ENCODE results near the gene ATG14. TPM values are rescaled to one million over a fixed set of nuclear protein-coding genes. Genes with fewer than 3 reads are reported as not detected.
A peak's percentile ranks its signal among the peaks of the same experiment; 100 is the strongest.

The ATG14 gene
- total RNA-seq, 1 donor from 2014 or later: 11.4 TPM

- Mint-ChIP-seq H3K4me1 (ENCODE audit: unreplicated experiment) (peaks cover 15% of the 10 kb centered on the region), H3K4me3 (no peak overlapping the region), H3K9me3 (no peaks in the 10 kb centered on the region), H3K27me3 (peaks cover 13% of the 10 kb centered on the region), H3K27ac (no peak overlapping the region), H3K36me3 (no peaks in the 10 kb centered on the region)
- DNase-seq (ENCODE audit: extremely low spot score, unreplicated experiment): no peak
- TF ChIP-seq CTCF (conservative IDR thresholded peaks at IDR 0.05): no peak
These were observed 2.9 kb upstream of the ATG14 start for GRCh38 chr14:55414551-55414950.

- no peaks in the 10 kb centered on the region for H3K36me3 Mint-ChIP-seq
- no peaks in the 10 kb centered on the region for H3K9me3 Mint-ChIP-seq
- TF ChIP-seq CTCF (conservative IDR thresholded peaks at IDR 0.05): no peak
- peak overlapping the region; percentile 95 for H3K27ac Mint-ChIP-seq
- peaks cover 23% of the 10 kb centered on the region for H3K4me1 Mint-ChIP-seq (ENCODE audit: unreplicated experiment)
- H3K4me3 Mint-ChIP-seq: peak overlapping the region; percentile 92
- peaks cover 13% of the 10 kb centered on the region for H3K27me3 Mint-ChIP-seq
- no peak for DNase-seq (ENCODE audit: extremely low spot score, unreplicated experiment)
These were observed 1.0 kb upstream of the ATG14 start for GRCh38 chr14:55412676-55413075.

- Mint-ChIP-seq H3K27me3 (peaks cover 11% of the 10 kb centered on the region), H3K4me3 (peak overlapping the region; percentile 92), H3K4me1 (ENCODE audit: unreplicated experiment) (peaks cover 23% of the 10 kb centered on the region), H3K9me3 (no peaks in the 10 kb centered on the region), H3K36me3 (no peaks in the 10 kb centered on the region), H3K27ac (peak overlapping the region; percentile 95)
- DNase-seq (ENCODE audit: extremely low spot score, unreplicated experiment): no peak
- no peak for TF ChIP-seq CTCF (conservative IDR thresholded peaks at IDR 0.05)
These were observed 754 bp downstream of the ATG14 start for GRCh38 chr14:55410876-55411275.

- H3K4me1 Mint-ChIP-seq (ENCODE audit: unreplicated experiment): peaks cover 6% of the 10 kb centered on the region
- TF ChIP-seq CTCF (conservative IDR thresholded peaks at IDR 0.05): no peak
- no peaks in the 10 kb centered on the region for H3K27me3 Mint-ChIP-seq
- no peak overlapping the region for H3K27ac Mint-ChIP-seq
- DNase-seq (ENCODE audit: extremely low spot score, unreplicated experiment): no peak
- no peaks in the 10 kb centered on the region for H3K36me3 Mint-ChIP-seq
- H3K9me3 Mint-ChIP-seq: no peaks in the 10 kb centered on the region
- no peak overlapping the region for H3K4me3 Mint-ChIP-seq
These were observed 7.3 kb downstream of the ATG14 start for GRCh38 chr14:55404173-55404854.

- H3K9me3 Mint-ChIP-seq: no peaks in the 10 kb centered on the region
- H3K27ac Mint-ChIP-seq: no peak overlapping the region
- H3K36me3 Mint-ChIP-seq: no peaks in the 10 kb centered on the region
- no peak for TF ChIP-seq CTCF (conservative IDR thresholded peaks at IDR 0.05)
- no peak for DNase-seq (ENCODE audit: extremely low spot score, unreplicated experiment)
- no peaks in the 10 kb centered on the region for H3K27me3 Mint-ChIP-seq
- no peaks in the 10 kb centered on the region for H3K4me1 Mint-ChIP-seq (ENCODE audit: unreplicated experiment)
- no peak overlapping the region for H3K4me3 Mint-ChIP-seq
These were observed 9.9 kb downstream of the ATG14 start for GRCh38 chr14:55401751-55402150.
